HG03378 (cell line): Measurements from ENCODE around the gene RNASE7.

Experiments
- ATAC-seq: cut with Tn5 transposase; IDR thresholded peaks from one replicate; pipeline ENCODE4 v1.9.1; 2021; ENCODE audit warnings: mild to moderate bottlenecking, moderate library complexity; ENCODE audit not compliant: unreplicated experiment

RNASE7 gene

DNA sequence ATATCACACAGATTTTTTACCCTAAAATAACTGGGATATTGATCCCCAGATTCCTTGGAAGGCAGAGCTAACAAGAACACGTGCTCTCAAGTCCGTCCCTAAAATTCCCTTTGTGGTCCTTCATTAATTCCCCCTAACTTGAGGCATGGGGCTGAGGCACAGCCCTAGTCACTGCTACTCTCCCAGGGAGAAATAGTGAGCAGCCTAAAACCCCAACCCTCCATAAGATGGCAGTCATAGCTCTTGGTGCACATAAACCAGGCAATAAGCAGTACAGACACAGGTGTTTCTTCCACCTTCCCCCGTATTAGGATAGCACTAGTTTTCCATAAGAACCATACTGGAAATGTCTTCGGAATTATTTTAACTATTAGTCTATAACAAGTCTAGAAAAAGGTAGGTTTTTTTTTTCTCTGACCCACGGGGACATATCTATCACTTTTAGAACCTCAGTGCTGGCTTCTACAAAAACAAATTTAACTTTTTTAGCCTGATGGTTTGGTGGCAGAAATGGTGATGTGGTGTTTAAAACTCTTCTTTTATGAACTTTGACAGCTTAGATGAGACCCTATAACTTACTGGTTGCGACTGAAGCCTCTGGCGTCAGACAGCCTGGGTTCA is 24.8 kb downstream of the RNASE7 start:
- ATAC-seq, result no peak

GRCh38 chr14:21068521-21069387 is 26.6 kb downstream of the RNASE7 start:
- no peak for ATAC-seq

DNA sequence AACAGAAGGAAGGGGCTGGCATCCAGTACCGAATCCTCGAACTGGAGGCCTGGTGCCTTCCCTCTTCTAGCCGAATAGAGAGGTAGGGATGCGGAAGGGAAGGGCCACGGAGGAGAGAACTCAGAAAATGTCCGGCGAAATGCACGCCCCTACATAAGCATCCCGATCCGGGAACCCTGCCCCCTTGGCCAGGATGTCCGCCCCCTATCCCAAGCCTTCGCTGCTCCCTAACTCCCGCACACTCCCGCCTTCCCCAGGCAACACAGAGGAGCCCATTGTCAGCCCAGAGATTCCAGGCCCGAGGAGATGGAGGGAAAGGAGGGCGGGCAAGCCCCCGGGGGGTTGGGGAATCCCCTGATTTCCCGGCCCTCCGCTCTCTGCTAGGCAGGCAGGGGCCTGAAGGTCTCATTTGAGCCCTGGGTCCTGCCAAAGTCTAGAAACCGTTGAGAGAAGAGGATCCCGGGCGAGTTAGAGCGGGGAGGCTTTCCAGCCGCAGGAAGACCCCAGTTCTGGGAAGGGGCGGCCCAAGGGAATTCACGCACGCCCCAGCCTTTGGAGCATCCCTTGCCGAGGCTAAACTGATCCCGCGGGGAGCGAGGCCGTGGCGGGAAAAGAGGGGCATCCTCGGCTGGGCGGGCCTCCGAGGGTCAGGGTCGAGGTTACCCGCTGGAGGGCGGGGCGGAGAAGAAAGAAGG is 27.4 kb downstream of the RNASE7 start:
- ATAC-seq, result no peak

GRCh38 chr14:21070083-21070609 is 28.0 kb downstream of the RNASE7 start, which contains the start of gene ARHGEF40:
Gene ARHGEF40 (plus strand): TSS chr14:21070304. CDS start chr14:21070397, 93 bp downstream.
- ATAC-seq, result no peak

GRCh38 chr14:21070610-21071224 is 28.6 kb downstream of the RNASE7 start:
- peak; percentile 16 for ATAC-seq

DNA sequence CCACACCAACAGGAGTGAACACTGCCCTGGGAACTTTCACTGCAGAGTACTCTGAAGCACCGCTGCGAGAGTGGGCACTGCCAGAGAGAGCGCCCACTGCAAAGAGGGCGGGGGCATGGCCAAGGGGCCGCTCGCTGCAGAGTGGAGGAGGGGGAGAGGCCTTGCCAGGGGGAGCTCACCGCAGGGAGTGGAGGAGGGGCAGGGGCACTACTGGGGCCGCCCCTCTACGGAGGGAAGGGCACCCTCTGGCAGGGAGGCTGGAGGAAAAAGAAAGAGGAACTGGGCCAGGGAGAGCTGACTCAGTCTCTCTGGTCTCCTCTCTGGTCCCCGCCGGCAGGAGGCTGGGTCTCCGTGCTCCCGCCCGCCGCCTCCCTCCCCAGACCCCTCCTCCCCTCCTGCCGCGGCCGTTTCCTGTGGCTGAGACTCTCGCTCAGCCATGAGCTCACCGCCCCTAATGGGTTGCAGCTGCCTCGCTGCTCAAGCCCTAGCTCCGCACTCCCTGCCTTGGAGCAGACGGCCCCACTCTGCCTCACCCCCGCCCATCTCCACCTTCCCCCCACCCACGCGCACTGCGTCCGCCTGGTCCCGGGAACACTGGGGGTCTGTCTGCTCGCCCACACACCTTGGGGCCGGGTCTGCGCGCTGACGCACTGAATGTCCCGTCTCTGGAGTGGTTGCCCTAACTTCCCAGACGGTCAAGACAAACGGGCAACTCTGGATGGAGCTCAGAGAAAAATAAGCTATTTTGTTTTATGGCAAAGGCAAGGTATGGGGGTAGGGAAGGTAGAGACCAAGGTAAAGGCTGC is 29.3 kb downstream of the RNASE7 start:
- peak; percentile 73 for ATAC-seq

DNA sequence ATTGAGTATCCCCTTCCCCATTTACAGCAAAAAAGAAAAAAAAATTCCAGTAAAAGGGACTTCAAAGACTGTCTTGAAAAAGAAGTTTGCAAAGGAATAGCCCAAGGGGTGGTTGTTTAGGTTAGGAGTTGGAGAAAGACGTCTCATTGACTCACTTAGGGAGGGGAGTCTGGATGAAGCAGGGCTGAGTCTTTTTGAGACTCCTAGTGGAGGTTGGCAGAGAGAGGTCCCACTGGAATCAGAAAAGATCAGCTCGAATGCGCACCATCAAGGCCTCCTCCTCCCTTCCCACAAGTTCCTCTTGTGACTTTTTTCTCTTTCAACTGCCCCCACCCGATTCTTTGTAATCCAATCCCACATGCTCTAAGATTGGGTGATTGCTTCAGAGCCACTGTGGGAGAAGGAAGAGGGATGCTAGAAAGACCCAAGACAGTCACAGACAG is 29.9 kb downstream of the RNASE7 start:
- ATAC-seq, result no peak

GRCh38 chr14:21072781-21073339 is 30.7 kb downstream of the RNASE7 start:
- ATAC-seq, result no peak

GRCh38 chr14:21073921-21074320 is 31.8 kb downstream of the RNASE7 start:
- no peak for ATAC-seq

DNA sequence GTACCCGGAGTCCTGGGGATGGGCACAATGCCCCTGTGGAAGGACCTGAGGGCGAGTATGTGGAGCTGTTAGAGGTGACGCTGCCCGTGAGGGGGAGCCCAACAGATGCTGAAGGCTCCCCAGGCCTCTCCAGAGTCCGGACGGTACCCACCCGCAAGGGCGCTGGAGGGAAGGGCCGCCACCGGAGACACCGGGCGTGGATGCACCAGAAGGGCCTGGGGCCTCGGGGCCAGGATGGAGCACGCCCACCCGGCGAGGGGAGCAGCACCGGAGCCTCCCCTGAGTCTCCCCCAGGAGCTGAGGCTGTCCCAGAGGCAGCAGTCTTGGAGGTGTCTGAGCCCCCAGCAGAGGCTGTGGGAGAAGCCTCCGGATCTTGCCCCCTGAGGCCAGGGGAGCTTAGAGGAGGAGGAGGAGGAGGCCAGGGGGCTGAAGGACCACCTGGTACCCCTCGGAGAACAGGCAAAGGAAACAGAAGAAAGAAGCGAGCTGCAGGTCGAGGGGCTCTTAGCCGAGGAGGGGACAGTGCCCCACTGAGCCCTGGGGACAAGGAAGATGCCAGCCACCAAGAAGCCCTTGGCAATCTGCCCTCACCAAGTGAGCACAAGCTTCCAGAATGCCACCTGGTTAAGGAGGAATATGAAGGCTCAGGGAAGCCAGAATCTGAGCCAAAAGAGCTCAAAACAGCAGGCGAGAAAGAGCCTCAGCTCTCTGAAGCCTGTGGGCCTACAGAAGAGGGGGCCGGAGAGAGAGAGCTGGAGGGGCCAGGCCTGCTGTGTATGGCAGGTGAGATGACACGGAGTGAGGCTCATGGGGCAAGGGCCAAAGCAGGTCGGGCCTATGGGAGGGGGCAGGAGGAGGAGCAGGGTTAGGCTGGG is 32.5 kb downstream of the RNASE7 start:
- no peak for ATAC-seq

DNA sequence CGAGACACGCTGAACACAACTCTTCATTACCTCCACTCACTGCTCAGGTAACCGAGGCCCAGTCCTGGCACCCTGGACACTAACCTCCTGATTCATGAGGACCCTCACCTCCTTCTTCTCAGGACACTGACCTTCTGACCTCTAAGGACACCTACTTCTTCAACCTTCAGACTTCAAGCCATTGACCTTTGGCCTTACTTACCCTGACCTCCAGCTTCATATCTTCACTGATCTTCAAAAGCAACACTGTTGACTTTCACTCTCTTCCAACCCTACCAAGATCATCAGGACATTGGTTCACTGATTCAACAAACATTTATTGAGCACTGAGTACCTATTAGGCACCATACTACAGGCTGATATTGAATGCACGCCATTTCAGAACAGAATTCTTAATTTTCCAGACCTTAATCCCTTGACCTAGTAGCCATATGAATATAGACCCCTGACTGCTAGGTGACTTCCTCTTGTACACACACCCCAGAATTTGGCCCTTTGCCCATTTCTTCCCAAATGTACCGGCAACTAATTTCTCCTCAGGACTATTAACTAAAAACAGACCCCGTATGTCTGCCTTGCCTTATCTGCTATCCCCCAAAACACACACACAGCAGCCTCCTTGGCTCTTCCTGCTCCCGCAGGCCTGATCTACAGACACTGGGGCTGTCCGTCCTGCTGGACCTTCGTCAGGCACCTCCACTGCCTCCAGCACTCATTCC is 33.7 kb downstream of the RNASE7 start:
- ATAC-seq, result no peak

DNA sequence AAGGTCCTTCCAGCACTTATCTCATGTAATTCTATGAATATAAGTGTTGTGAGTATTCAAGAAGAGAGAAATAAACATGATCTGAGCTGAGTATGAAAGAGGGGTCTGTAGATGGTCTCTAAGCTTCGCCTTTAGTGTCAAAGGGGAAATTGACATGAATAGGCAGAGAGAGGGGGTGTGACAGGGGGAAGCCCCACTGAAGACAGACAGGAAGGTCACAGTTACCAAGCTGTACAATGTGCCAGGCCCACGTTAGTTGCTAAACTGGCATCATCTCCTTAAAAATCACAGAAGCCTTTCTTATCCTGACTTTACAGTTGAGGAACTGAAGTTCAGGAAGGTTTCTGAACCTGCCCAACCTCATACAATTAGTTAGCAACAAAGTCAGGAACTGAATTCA is 35.5 kb downstream of the RNASE7 start:
- ATAC-seq, result no peak

DNA sequence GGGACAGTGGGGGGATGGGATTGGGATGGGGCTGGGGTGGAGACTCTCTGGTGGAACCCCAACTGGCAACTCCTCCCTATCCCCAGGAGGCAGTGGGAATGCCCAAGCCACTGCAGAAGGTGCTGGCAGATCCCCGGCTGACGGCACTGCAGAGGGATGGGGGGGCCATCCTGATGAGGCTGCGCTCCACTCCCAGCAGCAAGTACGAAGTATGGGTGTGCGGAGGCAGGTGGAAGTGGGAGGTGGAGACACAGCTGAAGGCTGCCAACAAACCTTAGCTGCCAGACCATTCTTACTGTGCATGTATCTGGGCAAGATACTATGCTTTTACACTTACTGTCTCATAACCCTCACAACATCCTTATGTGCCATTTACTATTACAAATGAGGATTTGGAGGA is 36.1 kb downstream of the RNASE7 start:
- ATAC-seq, result no peak

DNA sequence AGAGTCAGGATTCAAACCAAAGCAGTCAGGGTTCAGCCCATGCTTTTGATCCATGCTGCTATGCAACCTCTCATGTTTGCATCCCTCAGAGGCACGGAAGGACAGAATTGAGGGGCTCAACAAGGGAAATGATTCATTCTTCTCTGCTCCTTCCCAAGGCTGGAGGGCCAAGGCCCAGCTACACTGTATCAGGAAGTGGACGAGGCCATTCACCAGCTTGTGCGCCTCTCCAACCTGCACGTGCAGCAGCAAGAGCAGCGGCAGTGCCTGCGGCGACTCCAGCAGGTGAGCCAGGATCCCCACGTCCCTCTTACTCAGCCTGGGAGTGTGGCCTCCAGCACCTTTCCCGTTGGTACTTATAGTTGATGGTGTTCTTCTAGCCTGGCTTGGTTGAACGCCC is 36.6 kb downstream of the RNASE7 start:
- ATAC-seq, result no peak

GRCh38 chr14:21081521-21082142 is 39.5 kb downstream of the RNASE7 start:
- ATAC-seq, result no peak

GRCh38 chr14:21083565-21084325 is 41.6 kb downstream of the RNASE7 start:
- no peak for ATAC-seq

DNA sequence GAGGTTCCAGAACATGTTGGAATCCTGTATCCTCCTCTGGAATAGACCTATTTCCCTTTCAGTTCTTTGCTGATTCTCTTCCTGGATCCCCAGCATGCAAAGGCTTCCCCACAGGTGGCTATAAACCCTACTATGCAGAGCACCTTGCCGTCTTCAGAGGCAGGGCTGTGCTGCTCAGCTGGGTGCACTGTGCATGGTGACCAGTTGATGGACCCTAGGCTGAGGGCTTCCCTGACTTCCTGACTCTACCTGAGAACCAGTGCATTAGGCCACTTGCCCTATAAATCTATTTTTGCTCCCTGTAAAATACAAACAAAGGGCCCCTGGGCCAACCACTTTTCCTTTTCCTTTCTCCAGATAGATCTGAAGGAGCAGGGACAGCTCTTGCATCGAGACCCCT is 42.2 kb downstream of the RNASE7 start:
- no peak for ATAC-seq
